ENCODE measurements around the gene RNF217. TPM values are rescaled to one million over a fixed set of nuclear protein-coding genes. Genes with fewer than 3 reads are reported as not detected.
A peak's percentile ranks its signal among the peaks of the same experiment; 100 is the strongest.
"Not testable (repeated sequence)": the region's sequence is repeated elsewhere in the genome, so short reads cannot be mapped to it uniquely, and the experiment has no call there.

The RNF217 gene
- total RNA-seq, 1 donor from 2014 or later: 8.0 TPM

DNA sequence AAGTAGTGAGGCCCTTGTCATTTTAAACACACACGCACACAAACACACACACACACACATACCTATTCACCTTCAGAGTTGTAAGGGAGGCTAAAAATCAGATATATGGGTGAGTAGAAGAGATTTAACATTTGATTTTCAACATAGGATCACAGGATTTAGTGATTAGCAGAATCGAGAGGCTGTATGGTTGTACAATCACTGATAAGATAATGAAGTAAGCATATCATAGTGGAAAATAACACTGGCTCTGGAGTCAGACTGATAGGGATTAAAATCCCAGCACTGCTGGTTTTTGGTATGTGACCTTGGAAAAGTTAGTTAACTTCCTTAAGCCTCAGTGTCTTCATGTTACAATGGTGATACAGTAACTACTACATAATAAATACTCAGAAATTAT lies 40.8 kb downstream of the RNF217 start:
- intact Hi-C loops (cut with DNase I): loop anchor here (10.0 kb wide), 1 partner anchor 92 kb away; no protein-coding TSS in a partner anchor
- ATAC-seq: no peak
- no peak for DNase-seq (ENCODE audit: missing footprints)

DNA sequence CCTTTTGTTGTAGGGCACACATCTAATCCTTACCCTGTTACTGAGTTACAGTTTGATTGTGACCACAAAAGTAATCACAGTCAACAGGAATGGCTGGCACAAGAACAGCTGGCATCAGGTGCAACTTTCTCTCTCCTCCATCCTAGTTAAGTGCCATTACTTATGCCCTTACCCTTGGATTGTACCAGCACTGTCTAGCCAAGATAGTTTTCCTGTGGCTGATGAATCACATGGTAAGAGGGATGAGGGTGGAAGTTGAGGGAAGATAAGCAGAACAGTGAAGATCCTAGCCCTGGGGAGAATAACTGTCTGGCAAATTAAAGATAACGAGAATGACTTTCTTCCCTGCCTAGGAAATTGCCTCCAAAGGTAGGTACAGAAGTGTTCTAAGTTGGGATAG lies 42.0 kb downstream of the RNF217 start:
- peak; percentile 34 for DNase-seq (ENCODE audit: missing footprints)
- peak; percentile 77 for ATAC-seq

DNA sequence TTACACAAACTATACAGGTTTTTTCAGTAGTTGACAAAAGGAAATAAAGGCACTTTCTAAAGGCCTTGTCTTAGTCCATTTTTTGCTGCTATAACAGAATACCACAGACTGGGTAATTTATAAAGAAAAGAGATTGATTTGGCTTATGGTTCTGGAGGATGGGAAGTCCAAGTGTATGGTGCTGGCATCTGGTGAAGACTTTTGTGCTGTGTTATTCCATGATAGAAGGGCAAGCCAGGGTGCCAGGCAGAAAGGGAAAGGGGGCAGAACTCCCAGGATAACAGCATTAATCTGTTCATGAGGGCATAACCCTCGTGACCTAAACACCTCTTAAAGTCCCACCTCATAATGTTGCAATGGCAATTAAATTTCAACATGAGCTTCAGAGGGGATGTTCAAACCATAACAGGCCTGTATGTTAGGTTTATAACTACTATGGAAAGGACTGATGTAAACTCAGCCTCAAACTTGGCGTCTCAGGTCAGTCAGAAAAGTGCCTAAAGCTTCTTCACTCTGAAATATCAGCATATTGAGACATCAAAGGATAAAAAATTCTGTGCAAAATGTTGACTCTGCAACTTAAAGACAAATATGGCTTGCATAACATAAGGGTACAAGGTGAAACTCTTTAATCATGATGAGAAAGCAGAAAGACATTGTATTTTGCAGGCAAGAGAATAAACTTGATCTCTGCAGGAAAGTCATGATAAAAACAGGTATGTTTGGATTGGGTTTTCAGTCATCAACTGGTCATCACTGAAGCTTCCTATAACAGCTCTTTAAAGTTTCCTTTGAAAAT lies 42.8 kb downstream of the RNF217 start:
- DNase-seq (ENCODE audit: missing footprints) (no peak), ATAC-seq (no peak)
- intact Hi-C loops (cut with DNase I): loop anchor here (10.0 kb wide), 1 partner anchor 90 kb away; no protein-coding TSS in a partner anchor

More for the DNA sequence above, 42.0 kb downstream of the RNF217 start:
- intact Hi-C loops (cut with DNase I): loop anchor here (10.0 kb wide), 1 partner anchor 91 kb away; no protein-coding TSS in a partner anchor

DNA sequence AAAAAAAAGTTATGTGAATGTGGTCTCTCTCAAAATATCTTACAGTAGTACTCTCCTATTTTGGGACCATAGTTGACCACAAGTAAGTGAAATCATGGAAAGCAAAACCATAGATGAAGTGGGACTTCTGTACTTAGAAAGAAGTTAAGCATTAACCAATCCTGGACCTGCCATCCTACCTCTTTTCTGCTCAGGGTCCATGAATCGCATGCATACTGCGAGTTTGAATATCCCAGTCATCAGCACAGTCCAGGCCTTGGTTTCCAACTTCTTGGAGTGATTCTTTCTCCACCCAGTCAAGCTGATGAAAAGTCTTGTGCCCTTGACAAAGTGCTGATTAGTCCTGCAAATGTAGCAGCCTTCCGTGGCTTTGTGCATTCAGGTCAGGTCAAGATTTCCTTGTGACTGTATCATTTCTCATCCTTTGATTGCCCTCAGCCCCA lies 46.0 kb downstream of the RNF217 start:
- intact Hi-C loops (cut with DNase I): loop anchor here (10.0 kb wide), 1 partner anchor 87 kb away; no protein-coding TSS in a partner anchor
- DNase-seq (ENCODE audit: missing footprints) (no peak), ATAC-seq (no peak)

DNA sequence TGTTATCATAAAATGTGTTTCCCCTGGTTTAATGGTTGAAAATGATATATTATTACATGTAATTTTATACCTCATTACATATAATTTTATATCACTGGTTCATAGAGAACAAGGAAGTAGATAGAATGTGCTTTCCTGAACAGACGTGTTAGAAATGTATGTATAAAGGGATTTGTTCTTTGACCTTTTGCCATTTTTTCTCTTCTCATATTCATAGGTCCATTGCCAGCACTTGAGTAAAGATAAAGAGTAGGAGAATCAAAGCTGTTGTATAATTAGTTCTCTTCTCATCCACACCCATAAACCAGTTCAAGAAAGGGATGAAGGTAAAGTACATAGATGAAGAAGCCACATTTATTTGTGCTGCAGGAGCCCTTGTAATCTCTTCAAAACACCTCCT lies 46.7 kb downstream of the RNF217 start:
- no peak for ATAC-seq
- no peak for DNase-seq (ENCODE audit: missing footprints)
- intact Hi-C loops (cut with DNase I): loop anchor here (10.0 kb wide), 1 partner anchor 86 kb away; no protein-coding TSS in a partner anchor

DNA sequence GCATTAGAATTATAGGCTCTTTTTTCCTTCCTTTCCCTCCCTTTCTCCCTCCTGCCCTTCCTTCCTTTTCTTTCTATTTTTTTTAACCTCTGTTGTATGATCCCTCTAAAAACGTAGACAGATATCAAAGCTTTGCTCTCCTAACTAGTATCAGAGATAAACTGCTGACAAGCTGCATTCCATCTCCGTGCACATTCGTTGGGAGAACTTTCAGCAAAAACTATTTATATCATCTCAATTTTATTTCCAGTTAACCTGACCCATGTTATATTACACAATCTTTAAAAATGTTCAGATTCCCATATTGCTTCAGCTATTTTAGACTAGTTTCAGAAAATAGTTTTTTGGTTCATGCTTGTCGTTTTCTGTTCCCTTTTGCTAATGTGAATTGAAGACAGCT lies 47.3 kb downstream of the RNF217 start:
- intact Hi-C loops (cut with DNase I): loop anchor here (10.0 kb wide), 1 partner anchor 85 kb away; no protein-coding TSS in a partner anchor
- ATAC-seq (no peak), DNase-seq (ENCODE audit: missing footprints) (no peak)

DNA sequence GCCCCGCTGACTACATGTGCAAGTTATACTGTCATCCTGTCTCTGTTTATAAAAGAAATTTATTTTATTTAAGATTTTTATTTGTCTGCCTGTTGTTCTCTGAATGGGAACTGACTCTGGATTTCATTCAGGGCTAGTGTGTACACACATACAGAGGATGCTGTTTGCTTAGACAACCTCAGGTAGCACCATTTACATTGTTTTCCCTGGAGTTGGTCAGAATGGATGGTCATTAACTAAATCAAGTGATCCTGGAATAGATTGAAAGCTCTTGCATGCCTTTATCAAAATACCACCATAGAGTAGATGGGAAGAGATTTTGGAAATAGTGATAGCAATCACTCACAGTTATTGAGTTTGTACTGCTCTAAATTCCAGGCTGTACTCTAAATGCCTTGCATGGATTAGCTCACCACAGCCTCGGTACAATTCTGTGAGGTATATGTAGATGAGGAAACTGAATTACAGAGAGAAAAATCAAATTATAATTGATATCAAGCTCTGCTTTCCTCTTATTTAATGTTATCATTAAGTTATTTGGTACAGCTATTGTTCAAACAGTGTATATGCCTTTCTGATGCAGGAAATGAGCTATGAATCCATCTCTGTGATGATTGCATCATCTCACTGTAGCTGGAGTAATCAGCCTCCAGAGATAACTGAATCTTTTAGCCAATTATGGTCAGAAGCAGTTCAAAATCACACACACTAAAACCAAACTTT lies 51.9 kb downstream of the RNF217 start:
- DNase-seq (ENCODE audit: missing footprints) (no peak), ATAC-seq (peak; percentile 67)
- intact Hi-C loops (cut with DNase I): no loop called here

DNA sequence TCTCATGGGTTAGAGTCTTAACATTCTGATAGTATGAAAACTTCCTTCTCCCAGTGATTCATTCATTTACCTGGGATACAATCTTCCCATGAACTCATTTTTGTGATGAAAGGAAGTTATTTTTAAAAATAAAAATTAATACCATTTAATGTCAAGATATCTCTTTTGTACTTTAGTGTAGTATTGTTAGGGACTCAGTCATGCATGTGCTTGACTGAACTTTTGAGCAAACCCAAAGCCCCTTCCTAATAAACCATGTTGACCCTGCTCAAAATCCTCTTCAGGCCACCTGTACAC lies 52.4 kb downstream of the RNF217 start:
- DNase-seq (ENCODE audit: missing footprints): no peak
- no peak for ATAC-seq
- intact Hi-C loops (cut with DNase I): no loop called here

DNA sequence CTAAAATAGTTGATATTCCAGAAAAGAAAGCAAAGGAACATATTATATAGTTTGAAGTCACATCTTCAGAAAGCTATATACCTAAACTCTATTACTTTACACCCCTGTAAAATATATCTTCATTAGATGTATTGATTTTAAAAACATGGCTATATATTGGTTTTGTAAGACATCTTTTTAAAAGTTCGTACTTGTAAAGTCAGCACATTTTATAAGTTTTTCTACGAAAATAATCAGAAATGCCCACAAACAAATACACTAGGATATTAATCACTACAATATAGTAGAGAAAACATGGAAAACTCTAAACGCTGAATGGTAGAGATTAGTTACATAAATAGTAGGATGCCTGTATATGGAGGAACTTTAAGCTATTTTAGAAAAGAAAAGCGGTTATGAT lies 52.9 kb downstream of the RNF217 start:
- intact Hi-C loops (cut with DNase I): no loop called here
- no peak for ATAC-seq
- no peak for DNase-seq (ENCODE audit: missing footprints)

DNA sequence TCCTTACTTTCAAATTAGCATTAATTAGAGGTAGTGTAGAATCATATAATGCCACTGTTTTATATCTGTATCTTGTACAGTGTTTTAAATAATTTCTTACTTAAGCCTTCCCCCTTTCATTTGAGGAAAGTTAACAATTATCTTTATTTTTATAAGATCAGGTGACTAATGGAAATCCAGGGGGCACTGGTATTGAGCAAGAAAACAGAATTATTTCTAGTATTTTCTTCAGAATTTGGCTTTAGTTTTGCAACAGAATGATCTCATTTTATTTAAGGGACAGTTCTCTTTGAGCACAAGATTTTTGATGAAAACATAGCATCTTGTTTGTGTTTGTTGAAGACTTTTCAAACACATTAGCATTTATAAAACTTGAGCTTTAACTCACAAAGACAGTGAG lies 55.9 kb downstream of the RNF217 start:
- ATAC-seq (no peak), DNase-seq (ENCODE audit: missing footprints) (no peak)
- intact Hi-C loops (cut with DNase I): no loop called here

DNA sequence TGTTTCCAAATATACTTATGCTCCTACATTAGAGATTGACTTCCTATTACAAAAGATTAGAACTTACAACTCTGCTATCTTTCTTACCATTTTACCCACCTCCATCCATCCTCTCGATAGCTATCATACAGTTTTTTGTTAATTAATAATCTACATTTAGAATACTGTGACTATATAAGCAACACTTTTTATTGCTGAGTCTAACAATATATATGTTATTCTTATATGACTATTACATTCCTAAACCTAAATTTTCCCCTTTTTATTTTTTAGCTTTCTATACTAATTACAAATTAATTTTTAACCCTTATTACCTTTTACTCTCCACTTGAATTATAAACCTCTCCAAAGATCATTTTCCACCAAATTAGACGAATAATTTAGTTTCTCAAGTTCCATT lies 57.0 kb downstream of the RNF217 start:
- intact Hi-C loops (cut with DNase I): no loop called here
- ATAC-seq: no peak
- no peak for DNase-seq (ENCODE audit: missing footprints)

DNA sequence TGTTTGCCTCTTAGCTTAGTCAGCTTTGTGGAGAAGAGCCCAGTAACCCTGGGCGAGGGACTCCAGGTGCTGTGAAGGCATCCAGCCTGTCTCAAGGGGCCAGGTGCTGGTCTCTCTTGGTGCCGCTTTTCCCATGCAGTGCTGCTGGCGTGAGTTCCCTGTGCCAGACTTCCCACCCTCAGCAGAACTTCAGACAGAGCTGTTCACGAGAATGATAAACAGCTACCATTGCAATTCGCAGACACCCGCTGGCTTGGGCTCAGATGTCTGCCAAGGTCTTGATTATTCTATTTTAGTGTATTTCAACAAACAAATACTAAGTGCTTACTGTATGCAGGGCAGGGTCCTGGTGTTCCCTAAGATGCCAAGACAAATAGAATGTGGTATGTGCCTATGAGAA lies 57.7 kb downstream of the RNF217 start:
- DNase-seq (ENCODE audit: missing footprints): no peak
- ATAC-seq: peak; percentile 31
- intact Hi-C loops (cut with DNase I): no loop called here

DNA sequence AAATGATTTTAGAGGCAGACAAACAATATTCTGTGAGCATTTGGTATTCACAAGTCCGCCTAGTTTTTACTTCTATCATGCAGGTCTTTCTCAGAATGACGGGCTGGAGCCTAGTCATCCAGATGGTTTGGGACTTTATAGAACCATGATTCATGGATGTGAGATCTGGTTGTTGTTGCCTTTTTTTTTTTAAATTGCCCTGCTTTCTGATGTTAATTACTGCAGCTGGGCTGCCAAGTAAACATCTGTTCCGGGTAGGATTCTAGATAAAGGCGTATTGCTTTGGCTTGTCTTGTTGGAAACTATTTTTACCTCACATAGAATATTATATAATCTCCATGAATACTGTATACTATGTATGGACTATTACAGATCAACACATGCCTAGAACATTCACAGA lies 58.1 kb downstream of the RNF217 start:
- intact Hi-C loops (cut with DNase I): no loop called here
- DNase-seq (ENCODE audit: missing footprints) (no peak), ATAC-seq (no peak)

DNA sequence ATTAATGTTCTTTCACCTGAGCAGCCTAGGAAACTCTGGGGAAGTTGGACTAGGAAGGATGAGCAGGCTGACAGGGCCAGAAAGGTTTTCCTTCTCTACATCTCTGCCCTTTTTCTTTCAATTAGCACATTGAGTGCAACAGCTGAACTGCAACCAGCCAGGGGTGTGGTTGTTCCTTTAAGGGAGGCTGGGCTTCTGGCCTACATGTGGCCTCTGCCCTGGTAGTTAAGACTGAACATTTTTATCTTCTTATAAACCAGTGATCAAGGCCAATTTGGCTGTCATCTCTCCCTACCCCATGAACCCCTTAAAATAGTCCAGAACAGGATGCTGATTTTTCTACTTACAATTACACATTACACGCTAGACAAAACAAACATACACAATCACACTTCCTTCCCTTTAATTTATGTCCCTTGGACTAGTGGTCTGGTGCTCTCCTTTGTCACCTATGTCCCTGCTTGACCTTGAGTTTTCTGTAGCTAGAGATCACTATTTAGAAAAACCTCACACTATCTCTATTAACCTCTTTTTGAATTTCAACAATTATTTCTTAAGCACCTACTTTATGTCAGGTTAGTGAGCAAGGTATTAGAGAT lies 60.3 kb downstream of the RNF217 start:
- ATAC-seq (peak; percentile 70), DNase-seq (ENCODE audit: missing footprints) (no peak)
- intact Hi-C loops (cut with DNase I): no loop called here

DNA sequence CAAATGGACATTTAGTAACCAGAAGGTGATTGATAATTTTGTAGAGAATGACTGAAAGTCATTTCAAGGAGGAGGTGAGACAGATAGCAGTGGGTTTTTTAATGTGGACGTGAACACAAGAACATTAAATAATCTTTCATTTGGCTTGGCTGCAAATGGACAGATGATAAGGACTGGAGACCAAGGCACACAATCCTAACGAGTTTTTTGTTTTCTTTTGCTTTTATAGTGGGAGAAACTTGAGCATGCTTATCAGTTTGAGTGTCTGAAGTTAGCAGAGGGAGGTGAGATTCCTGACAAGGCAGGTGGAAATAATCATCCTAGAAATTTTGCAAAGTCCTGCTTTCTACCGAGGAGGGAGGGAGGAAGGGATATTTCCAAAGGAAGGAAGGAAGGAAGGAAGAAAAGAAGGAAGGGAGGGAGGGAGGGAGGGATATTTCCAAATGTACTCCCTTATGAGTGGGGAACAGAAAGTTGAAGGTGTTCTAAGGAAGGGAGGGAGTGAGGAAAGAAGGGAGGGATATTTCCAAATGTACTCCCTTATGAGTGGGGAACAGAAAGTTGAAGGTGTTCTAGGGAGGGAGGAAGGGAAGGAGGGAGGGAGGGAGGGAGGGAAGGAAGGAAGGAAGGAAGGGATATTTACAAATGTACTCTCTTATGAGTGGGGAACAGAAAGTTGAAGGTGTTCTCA lies 63.1 kb downstream of the RNF217 start:
- ATAC-seq: no peak
- intact Hi-C loops (cut with DNase I): no loop called here

DNA sequence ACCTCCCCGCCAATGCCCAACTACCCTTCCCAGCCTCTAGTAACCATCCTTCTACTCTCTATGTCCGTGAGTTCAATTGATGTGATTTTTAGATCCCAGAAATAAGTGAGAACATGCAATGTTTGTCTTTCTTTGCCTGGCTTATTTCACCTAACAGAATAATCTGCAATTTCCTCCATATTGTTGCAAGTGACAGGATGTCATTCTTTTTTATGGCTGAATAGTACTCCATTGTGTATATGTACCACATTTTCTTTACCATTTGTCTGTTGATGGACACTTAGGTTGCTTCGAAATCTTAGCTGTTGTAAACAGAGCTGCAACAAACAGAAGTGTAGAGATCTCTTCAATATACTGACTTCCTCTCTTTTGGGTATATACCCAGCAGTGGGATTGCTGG lies 65.0 kb downstream of the RNF217 start:
- DNase-seq (ENCODE audit: missing footprints) (no peak), ATAC-seq (no peak)
- intact Hi-C loops (cut with DNase I): no loop called here

More for the DNA sequence above, 63.1 kb downstream of the RNF217 start:
- DNase-seq (ENCODE audit: missing footprints): no peak

DNA sequence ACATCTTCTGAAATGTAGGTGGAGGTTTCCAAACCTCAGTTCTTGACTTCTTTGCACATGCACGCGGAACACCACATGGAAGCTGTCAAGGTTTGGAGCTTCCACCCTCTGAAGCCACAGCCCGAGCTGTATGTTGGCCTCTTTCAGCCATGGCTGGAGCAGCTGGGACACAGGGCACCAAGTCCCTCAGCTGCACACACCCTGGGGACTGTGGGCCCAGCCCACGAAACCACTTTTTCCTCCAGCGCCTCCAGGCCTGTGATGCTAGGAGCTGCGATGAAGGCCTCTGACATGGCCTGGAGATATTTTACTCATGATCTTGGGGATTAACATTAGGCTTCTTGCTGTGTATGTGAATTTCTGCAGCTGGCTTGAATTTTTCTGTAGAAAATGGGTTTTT lies 68.7 kb downstream of the RNF217 start:
- intact Hi-C loops (cut with DNase I): no loop called here
- ATAC-seq (no peak), DNase-seq (ENCODE audit: missing footprints) (no peak)

DNA sequence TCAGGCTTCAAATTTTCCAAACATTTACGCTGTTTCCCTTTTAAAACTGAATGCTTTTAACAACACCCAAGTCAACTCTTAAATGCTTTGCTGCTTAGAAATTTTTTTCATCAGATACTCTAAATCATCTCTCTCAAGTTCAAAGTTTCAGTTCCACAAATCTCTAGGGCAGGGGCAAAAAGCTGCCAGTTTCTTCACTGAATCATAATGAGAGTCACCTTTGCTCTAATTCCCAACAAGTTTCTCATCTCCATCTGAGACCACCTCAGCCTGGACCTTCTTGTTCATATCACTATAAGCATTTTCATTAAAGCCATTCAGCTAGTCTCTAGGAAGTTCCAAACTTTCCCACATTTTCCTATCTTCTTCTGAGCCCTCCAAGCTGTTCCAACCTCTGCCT lies 69.1 kb downstream of the RNF217 start:
- DNase-seq (ENCODE audit: missing footprints) (no peak), ATAC-seq (no peak)

DNA sequence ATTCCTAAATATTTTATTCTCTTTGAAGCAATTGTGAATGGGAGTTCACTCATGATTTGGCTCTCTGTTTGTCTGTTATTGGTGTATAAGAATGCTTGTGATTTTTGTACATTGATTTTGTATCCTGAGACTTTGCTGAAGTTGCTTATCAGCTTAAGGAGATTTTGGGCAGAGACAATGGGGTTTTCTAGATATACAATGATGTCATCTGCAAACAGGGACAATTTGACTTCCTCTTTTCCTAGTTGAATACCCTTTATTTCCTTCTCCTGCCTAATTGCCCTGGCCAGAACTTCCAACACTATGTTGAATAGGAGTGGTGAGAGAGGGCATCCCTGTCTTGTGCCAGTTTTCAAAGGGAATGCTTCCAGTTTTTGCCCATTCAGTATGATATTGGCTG lies 72.7 kb downstream of the RNF217 start:
- ATAC-seq: not testable (repeated sequence)

More for the DNA sequence above, 69.1 kb downstream of the RNF217 start:
- intact Hi-C loops (cut with DNase I): no loop called here

More for the DNA sequence above, 72.7 kb downstream of the RNF217 start:
- intact Hi-C loops (cut with DNase I); DNase-seq (ENCODE audit: missing footprints): not testable (repeated sequence)
